Thyroid gland (tissue), 4 donors: ENCODE results near the gene CCDC34.

Experiments used
- POLR2A ChIP-seq, 2 donors: fragments of 450-650 bp; IDR thresholded peaks; one replicate each; pipeline ENCODE4 v1.6.1; 2017; ENCODE audit warnings: antibody characterized with exemption in 2 of 2, mild to moderate bottlenecking in 2 of 2, moderate library complexity in 1 of 2
- TF ChIP-seq, protein P1 (sequence below), 6 experiments: fragments of 200-600 bp in 3 of 6; fragments of 450-650 bp in 3 of 6; sonication (generic) in 3 of 6; IDR thresholded peaks; one replicate each; pipeline ENCODE4 v1.5.1; 2016 to 2019; ENCODE audit warnings: antibody characterized with exemption in 6 of 6, mild to moderate bottlenecking in 2 of 6, inconsistent platforms in 1 of 6, moderate library complexity in 1 of 6

DNA sequence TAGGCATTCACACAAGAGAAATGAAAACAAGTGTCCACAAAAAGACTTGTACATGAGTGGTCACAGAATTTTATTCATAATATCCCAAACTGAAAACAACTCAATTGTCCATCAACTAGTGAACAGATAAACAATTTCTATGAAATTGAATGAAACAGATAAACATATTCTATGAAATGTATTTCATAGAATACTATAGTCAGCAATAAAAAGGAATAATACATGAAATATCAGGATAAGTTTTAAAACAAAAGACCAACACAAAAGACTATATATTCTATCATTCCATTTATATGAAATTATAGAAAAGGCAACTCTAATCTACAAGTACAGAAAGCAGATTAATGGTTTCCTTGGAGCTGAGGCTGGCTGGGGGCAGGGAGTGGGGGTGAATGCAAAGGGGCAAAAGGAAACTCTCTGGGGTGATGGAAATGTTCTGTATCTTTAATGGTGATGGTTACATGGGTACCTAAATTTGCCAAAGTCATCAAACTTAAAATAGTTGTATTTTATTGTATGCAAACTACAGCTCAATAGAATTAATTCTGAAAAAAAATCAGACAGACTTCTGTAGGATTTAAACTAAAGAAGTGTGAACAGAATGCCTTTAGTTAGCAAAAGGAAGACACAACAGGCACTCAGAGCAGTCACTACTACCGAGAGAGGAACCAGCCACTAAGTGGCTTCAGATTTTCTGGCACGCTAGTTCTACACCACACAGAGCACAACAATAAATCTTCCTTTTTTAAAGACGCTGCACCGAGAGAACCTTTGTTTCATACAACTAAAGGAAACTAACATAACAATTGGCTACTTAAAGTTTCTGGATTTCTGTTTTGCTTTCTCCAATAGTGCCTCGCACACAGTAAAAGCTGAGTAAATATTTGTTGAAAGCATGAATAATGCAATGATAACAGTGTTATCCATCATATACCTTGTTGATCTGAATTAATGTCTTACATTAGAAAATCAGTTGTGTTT, 15.4 kb downstream of the CCDC34 start:
- TF ChIP-seq, protein P1, sequence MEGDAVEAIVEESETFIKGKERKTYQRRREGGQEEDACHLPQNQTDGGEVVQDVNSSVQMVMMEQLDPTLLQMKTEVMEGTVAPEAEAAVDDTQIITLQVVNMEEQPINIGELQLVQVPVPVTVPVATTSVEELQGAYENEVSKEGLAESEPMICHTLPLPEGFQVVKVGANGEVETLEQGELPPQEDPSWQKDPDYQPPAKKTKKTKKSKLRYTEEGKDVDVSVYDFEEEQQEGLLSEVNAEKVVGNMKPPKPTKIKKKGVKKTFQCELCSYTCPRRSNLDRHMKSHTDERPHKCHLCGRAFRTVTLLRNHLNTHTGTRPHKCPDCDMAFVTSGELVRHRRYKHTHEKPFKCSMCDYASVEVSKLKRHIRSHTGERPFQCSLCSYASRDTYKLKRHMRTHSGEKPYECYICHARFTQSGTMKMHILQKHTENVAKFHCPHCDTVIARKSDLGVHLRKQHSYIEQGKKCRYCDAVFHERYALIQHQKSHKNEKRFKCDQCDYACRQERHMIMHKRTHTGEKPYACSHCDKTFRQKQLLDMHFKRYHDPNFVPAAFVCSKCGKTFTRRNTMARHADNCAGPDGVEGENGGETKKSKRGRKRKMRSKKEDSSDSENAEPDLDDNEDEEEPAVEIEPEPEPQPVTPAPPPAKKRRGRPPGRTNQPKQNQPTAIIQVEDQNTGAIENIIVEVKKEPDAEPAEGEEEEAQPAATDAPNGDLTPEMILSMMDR (IDR thresholded peaks at IDR 0.05) = no peak
- no peak for TF ChIP-seq POLR2A (IDR thresholded peaks at IDR 0.05)
